Type B pancreatic cell (in vitro differentiated cells): ENCODE measurements around the gene TRPC6. TPM values are rescaled to one million over a fixed set of nuclear protein-coding genes. Genes with fewer than 3 reads are reported as not detected.

Experiments used
- DNase-seq: peaks from one replicate; pipeline ENCODE4 v3.0.0; 2021; ENCODE audit warnings: mixed read lengths; ENCODE audit not compliant: unreplicated experiment; ENCODE audit errors: extremely low spot score
- H3K27ac Mint-ChIP-seq: 2 replicates; pipeline ENCODE4 v1.8.0; 2021; ENCODE audit warnings: mild to moderate bottlenecking, mixed read lengths
- H3K27me3 Mint-ChIP-seq: 2 replicates; pipeline ENCODE4 v1.8.0; 2021; ENCODE audit warnings: mixed read lengths
- H3K36me3 Mint-ChIP-seq: 2 replicates; pipeline ENCODE4 v1.8.0; 2021; ENCODE audit warnings: mixed read lengths
- H3K4me1 Mint-ChIP-seq: one replicate; pipeline ENCODE4 v1.8.0; 2021; ENCODE audit warnings: mixed read lengths; ENCODE audit not compliant: unreplicated experiment
- H3K4me3 Mint-ChIP-seq: 2 replicates; pipeline ENCODE4 v1.8.0; 2021; ENCODE audit warnings: mild to moderate bottlenecking, mixed read lengths
- H3K9me3 Mint-ChIP-seq: 2 replicates; pipeline ENCODE4 v1.8.0; 2021; ENCODE audit warnings: mixed read lengths
- total RNA-seq: library from RNA; stranded (reverse); gene quantifications from 2 replicates; pipeline ENCODE4 v1.2.1, GENCODE V29; 2021; ENCODE audit warnings: low replicate concordance
- TF ChIP-seq, protein P1 (sequence below): fragments of 200-600 bp; sonication (generic); conservative IDR thresholded peaks from 2 replicates; pipeline ENCODE4 v1.5.0; 2021; ENCODE audit warnings: antibody characterized with exemption, mild to moderate bottlenecking

TRPC6 gene
- total RNA-seq, 1 donor from 2014 or later: 1.5 TPM

- no peak overlapping the region for H3K27ac Mint-ChIP-seq
- TF ChIP-seq, protein P1, sequence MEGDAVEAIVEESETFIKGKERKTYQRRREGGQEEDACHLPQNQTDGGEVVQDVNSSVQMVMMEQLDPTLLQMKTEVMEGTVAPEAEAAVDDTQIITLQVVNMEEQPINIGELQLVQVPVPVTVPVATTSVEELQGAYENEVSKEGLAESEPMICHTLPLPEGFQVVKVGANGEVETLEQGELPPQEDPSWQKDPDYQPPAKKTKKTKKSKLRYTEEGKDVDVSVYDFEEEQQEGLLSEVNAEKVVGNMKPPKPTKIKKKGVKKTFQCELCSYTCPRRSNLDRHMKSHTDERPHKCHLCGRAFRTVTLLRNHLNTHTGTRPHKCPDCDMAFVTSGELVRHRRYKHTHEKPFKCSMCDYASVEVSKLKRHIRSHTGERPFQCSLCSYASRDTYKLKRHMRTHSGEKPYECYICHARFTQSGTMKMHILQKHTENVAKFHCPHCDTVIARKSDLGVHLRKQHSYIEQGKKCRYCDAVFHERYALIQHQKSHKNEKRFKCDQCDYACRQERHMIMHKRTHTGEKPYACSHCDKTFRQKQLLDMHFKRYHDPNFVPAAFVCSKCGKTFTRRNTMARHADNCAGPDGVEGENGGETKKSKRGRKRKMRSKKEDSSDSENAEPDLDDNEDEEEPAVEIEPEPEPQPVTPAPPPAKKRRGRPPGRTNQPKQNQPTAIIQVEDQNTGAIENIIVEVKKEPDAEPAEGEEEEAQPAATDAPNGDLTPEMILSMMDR: no peak
- no peaks in the 10 kb centered on the region for H3K27me3 Mint-ChIP-seq
- H3K4me3 Mint-ChIP-seq: no peak overlapping the region
- no peaks in the 10 kb centered on the region for H3K4me1 Mint-ChIP-seq
- no peaks in the 10 kb centered on the region for H3K36me3 Mint-ChIP-seq
- no peaks in the 10 kb centered on the region for H3K9me3 Mint-ChIP-seq
- DNase-seq: no peak
These were observed 84.9 kb downstream of the TRPC6 start for GRCh38 chr11:101498891-101499290.

DNA sequence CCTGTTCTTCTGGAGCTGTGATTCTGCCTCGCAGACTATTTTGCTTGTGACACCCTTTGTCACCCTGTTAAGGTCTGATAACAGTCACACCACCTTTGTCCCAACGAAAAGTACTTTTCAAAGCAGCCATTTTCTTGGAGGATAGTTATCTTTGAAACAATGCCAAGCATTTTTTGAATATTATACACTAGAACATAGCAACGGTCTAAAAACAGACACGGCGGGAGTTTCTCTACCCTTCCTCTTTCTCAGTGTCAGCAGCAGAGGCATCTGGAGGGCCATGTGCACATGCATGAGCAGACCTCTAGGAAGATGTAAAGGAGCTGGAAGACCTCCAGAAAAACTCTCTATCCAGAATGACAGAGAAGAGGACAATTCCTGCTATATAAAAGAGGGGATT is 86.5 kb downstream of the TRPC6 start:
- Mint-ChIP-seq H3K9me3 (no peaks in the 10 kb centered on the region), H3K36me3 (no peaks in the 10 kb centered on the region), H3K4me3 (no peak overlapping the region), H3K27ac (no peak overlapping the region), H3K4me1 (no peaks in the 10 kb centered on the region), H3K27me3 (no peaks in the 10 kb centered on the region)
- no peak for DNase-seq
- TF ChIP-seq, protein P1: no peak

DNA sequence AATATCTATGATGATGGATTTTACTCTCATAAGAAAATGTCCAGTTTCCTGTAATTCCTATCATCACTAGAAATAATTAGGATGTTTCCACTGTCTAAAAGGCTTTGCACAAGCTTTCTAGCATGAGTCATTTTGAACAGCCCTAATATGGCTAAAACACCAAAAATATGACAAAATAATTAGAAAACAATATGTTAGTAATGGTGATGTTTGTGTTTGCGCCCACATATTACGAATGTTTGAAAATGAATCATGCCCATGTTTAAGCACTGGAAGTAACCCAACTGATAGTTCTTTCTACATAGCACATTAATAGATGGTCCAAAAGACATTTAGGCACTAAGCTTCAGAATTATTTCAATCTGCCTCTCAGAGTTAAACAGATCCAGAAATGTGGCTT is 96.0 kb downstream of the TRPC6 start:
- no peak for DNase-seq
- H3K27ac Mint-ChIP-seq: no peak overlapping the region
- TF ChIP-seq, protein P1: no peak
- no peaks in the 10 kb centered on the region for H3K9me3 Mint-ChIP-seq
- no peak overlapping the region for H3K4me3 Mint-ChIP-seq
- no peaks in the 10 kb centered on the region for H3K36me3 Mint-ChIP-seq
- no peaks in the 10 kb centered on the region for H3K4me1 Mint-ChIP-seq
- H3K27me3 Mint-ChIP-seq: no peaks in the 10 kb centered on the region

GRCh38 chr11:101482556-101483124 is 101.2 kb downstream of the TRPC6 start:
- Mint-ChIP-seq H3K4me3 (no peak overlapping the region), H3K27ac (no peak overlapping the region), H3K4me1 (peaks cover 4% of the 10 kb centered on the region), H3K9me3 (no peaks in the 10 kb centered on the region), H3K36me3 (no peaks in the 10 kb centered on the region), H3K27me3 (no peaks in the 10 kb centered on the region)
- no peak for DNase-seq
- TF ChIP-seq, protein P1: no peak

DNA sequence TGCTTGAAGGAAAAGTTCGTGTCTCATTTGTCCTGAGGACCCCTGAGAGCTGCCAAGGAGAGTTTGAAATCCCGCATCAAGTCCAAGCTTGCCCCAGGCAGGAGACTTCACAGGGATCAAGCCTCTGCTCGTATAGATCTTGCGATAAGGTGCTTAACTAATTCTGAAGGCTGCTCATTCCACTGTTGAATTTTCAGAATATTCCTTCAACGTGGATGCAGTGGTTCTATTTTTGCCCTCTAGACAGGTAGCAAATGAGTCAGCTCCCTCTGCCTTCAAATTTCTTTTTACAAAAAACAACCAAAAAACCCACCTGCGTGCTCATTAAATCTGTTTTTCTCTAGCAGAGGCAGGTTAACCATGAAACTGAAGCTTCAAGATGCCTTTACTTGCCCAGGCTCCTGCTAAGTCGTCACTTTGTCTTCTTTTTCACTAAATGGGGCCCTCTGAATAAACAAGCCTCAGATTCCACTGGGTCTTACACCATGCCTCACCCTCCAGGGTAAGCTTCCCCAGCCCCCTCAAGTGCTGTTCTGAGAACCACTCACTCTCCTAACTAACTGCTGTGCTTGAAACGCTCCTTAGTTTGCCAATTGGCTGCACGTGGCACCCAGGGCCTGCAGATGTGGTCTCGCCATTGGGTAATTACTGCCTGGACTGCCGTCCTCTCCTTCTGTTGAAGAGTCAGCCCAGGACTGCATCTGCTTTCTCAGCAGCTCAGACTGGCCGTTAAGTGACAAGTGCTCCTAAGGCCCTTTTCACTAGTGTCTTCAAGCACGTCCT is 105.0 kb downstream of the TRPC6 start:
- no peaks in the 10 kb centered on the region for H3K27me3 Mint-ChIP-seq
- DNase-seq: no peak
- no peaks in the 10 kb centered on the region for H3K36me3 Mint-ChIP-seq
- TF ChIP-seq, protein P1: no peak
- H3K9me3 Mint-ChIP-seq: no peaks in the 10 kb centered on the region
- H3K27ac Mint-ChIP-seq: peak overlapping the region; percentile 17
- H3K4me1 Mint-ChIP-seq: peaks cover 4% of the 10 kb centered on the region
- H3K4me3 Mint-ChIP-seq: no peak overlapping the region
